Mesodermal cell (in vitro differentiated cells): ENCODE data around the gene TBC1D4.

Source experiments
- H3K27ac ChIP-seq: 2 replicates; pipeline ENCODE4 v1.7.0; 2013; ENCODE audit warnings: mild to moderate bottlenecking, low read depth, low read length, moderate library complexity; ENCODE audit not compliant: severe bottlenecking
- H3K36me3 ChIP-seq: 2 replicates; pipeline ENCODE4 v1.7.1; 2013; ENCODE audit warnings: mild to moderate bottlenecking, low read length, moderate library complexity; ENCODE audit not compliant: control insufficient read depth, insufficient read depth
- H3K4me1 ChIP-seq: one replicate; pipeline ENCODE4 v1.7.1; 2013; ENCODE audit warnings: mild to moderate bottlenecking, low read length; ENCODE audit not compliant: insufficient read depth, control insufficient read depth, poor library complexity, severe bottlenecking
- H3K4me3 ChIP-seq: 2 replicates; pipeline ENCODE4 v1.7.0; 2013; ENCODE audit warnings: low read length, control low read depth, mild to moderate bottlenecking; ENCODE audit not compliant: insufficient read depth, poor library complexity, severe bottlenecking; ENCODE audit errors: extremely low read depth
- H3K9me3 ChIP-seq: 2 replicates; pipeline ENCODE4 v1.7.1; 2013; ENCODE audit warnings: mild to moderate bottlenecking, low read length, moderate library complexity; ENCODE audit not compliant: control insufficient read depth
- WGBS, 2 experiments: methylation state at CpG; one replicate each; pipeline ENCODE4 v1.1.5; 2013; ENCODE audit warnings: missing lambda C conversion rate in 2 of 2; ENCODE audit not compliant: insufficient coverage in 2 of 2; 5-methylcytosine and 5-hydroxymethylcytosine counted together

The TBC1D4 gene

DNA sequence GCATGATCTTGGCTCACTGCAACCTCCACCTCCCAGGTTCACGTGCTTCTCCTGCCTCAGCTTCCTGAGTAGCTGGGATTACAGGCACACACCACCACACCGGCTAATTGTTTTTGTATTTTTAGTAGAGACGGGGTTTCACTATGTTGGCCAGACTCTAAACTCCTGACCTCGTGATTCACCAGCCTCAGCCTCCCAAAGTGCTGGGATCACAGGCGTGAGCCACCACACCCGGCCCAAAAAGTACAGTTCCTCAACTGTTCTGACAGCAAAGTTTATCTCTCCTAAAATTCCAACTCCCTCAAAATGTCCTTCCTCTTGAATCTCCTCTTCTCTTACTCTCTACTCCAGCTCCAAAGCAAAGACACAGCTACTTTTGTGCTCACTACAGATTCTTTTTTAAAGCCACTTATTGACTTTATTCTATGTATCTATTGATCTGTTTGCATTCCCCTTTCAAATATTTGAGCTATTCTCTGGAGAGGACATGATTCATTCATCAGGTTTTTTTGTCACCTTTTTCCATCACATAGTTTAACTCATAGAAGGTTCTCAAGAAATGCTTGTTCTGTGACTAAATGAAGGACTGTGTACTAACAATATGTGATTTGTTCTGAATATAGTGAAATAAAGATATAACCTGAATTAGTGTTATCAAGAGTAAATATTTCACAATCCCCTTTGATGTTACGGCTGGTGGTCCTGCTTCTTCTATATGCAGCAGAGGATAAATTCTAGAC, 142.2 kb downstream of the TBC1D4 start:
- Histone ChIP-seq H3K4me1 (no peaks in the 10 kb centered on the region), H3K9me3 (no peaks in the 10 kb centered on the region), H3K36me3 (peaks cover 8% of the 10 kb centered on the region), H3K4me3 (no peak overlapping the region), H3K27ac (no peak overlapping the region)
- 86 to 98% methylated on average over 5 to 6 of the region's 7 CpGs for WGBS, 2 experiments

DNA sequence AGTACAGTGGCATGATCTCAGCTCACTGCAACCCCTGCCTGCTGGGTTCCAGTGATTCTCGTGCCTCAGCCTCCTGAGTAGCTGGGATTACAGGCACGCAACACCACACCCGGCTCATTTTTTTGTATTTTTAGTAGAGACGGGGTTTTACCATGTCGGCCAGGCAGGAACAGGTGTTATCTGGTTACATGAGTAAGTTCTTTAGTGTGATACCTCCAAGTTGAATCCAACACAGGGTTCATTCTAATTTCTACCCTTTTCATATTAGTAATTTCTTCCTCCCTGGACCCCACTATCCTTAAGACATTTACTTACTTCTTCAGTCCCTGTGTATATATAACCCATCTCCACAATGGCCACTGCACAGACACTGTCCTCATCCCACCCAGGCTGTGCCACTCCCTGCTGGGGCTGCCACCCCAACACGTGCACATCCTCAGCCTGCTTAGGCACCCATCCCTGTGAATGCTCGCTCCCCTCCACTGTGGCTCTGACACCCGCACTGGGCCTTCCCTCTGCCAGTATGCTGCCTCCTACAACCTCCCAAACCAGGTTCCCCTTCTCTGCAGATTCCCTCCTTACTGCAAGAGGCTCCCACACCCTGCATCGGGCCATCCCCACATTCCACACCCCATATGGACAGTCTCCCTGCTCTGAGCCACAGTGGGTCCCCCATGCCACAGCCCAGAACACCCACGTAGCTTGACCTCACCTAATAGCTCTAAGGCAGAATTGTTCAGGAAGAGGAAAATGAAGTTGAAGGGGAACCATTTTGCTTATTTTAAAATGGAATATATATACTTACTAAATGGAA, 147.1 kb downstream of the TBC1D4 start:
- 89 to 91% methylated on average over 2 to 8 of the region's 10 CpGs for WGBS, 2 experiments
- Histone ChIP-seq H3K27ac (no peak overlapping the region), H3K4me3 (no peak overlapping the region), H3K4me1 (no peaks in the 10 kb centered on the region), H3K36me3 (peaks cover 8% of the 10 kb centered on the region), H3K9me3 (no peaks in the 10 kb centered on the region)

DNA sequence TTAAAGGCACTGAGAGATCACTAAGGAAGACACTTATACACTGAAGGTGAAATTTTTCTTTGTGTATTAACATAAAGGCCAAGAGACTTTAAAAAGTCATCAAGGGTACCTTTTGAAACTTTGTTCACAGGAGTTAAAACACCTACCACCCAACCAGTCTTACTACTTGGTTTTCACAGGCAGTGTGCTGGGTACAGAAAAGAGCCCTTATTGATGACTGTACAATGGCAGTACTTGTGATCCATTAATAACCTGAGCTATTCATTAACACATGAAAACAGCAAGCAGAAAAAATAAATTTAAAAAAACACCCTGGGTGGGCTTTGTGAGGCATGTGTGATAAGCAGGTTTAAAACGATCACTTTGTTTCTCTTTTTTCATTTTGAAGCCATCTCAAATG, 148.9 kb downstream of the TBC1D4 start:
- WGBS, 2 experiments, result no CpG with 5 or more reads among the region's 1 CpG
- no peak overlapping the region for H3K4me3 ChIP-seq
- H3K27ac ChIP-seq, result no peak overlapping the region
- H3K9me3 ChIP-seq, result no peaks in the 10 kb centered on the region
- H3K36me3 ChIP-seq, result peaks cover 8% of the 10 kb centered on the region
- peaks cover 3% of the 10 kb centered on the region for H3K4me1 ChIP-seq

DNA sequence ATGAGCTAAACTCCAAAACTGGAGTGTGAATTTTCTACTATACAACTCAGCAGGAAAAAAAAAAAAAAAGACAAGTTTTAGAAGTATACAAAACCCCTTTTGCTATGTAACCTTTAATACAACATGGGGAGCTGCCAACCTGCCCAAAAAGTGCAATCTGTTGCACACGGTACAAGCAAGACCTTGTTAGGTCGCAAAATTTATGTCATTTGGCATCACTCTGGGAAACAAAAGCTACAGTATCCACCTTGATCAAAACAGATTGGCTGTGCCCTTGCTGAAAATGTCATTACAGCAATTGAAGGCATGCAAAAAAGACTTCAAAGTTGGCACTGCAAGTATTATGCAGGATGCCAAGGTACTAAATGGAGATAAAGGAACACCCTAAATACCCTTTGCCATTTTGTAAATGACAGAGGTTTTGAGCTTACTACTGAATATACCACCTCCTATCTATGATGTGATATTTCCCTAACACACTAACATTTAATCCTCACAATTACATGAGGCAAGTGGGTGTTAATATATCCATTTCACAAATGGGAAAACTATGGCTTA, 150.1 kb downstream of the TBC1D4 start:
- Histone ChIP-seq H3K4me3 (no peak overlapping the region), H3K36me3 (peaks cover 8% of the 10 kb centered on the region), H3K9me3 (no peaks in the 10 kb centered on the region), H3K27ac (no peak overlapping the region), H3K4me1 (peaks cover 4% of the 10 kb centered on the region)
- WGBS, 2 experiments, result 94 to 100% methylated on average over 2 of the region's 2 CpGs

DNA sequence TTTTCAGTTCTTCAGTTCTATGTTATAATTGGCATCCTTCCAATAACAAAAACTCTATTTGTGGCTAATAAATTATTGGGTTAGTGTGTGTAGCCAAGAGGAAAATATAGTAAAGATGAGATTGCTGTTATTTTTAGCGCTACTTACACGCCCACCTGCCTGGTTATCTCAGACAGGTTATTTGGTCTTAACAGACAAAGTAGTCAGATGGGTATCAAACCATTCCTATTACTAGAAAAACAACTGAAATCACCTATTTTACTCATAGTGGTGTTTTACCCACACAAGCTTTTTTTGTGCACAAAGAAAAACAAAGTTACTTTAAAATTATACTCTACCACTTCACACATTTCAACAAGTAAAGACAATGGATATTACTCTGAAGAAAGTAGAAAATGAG, 151.2 kb downstream of the TBC1D4 start:
- WGBS, 2 experiments, result 100% methylated on average over 2 of the region's 2 CpGs; no CpG with 5 or more reads in 1 of the 2 experiments
- no peak overlapping the region for H3K27ac ChIP-seq
- no peak overlapping the region for H3K4me3 ChIP-seq
- H3K36me3 ChIP-seq, result peaks cover 8% of the 10 kb centered on the region
- peaks cover 10% of the 10 kb centered on the region for H3K4me1 ChIP-seq
- no peaks in the 10 kb centered on the region for H3K9me3 ChIP-seq

DNA sequence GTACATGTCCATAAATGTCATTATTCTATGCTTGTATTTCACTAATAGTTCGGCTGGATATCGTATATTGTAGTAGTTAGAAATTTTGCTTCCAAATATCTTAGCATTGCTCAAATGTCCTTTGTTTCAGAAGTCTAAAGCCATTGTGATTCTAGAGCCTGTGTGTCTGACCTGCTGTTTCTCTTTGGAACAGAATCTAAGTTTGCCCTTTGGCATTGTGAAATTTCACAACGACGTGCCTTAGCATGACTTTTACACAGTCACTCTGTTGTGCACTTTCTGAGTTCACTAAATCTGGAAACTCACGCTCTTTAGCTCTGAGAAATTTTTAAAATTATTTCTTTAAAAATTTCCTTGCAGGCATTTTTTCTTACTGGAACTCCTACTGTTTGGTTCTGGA, 152.2 kb downstream of the TBC1D4 start:
- Histone ChIP-seq H3K4me3 (no peak overlapping the region), H3K27ac (no peak overlapping the region), H3K9me3 (no peaks in the 10 kb centered on the region), H3K4me1 (peaks cover 10% of the 10 kb centered on the region), H3K36me3 (no peaks in the 10 kb centered on the region)
- WGBS, 2 experiments, result 80 to 87% methylated on average over 3 of the region's 5 CpGs

DNA sequence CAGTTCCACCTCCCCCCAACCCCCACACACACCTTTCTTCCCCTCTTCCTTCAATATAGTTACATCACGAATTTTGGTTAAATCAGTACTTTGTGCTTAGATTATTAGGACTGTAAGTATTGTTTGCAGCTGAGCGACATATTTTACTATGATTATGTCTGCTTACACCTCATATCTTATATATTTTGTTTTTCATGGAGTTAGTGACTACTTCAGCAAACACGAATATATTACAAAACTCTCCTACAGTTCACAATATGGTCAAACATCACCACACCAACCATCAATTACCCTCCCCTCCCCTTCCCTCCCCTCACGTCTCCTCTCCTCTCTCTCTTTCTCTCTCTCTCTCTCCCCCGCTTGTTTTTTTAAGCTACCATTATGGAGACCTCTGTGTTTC, 152.9 kb downstream of the TBC1D4 start:
- H3K36me3 ChIP-seq, result no peaks in the 10 kb centered on the region
- H3K27ac ChIP-seq, result no peak overlapping the region
- H3K4me1 ChIP-seq, result peaks cover 10% of the 10 kb centered on the region
- no peaks in the 10 kb centered on the region for H3K9me3 ChIP-seq
- WGBS, 2 experiments, result 85 to 95% methylated on average over 3 of the region's 5 CpGs
- H3K4me3 ChIP-seq, result no peak overlapping the region

DNA sequence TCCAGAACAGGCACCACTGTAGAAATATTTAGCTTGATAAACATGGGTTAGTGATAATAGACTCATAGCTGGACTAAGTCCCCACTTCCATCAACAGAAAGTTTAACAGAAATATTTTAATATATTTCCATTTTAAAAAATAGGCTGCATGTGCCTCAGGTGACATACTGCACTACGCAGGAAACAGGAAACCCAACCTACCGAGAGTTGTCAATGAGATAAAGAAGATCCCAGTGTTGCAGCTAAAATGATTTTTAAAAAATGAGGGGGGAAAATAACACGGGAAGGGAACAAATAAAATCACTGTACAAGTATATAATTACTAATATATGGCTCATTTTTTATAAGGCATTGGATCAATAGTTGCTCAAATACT, 154.8 kb downstream of the TBC1D4 start:
- Histone ChIP-seq H3K36me3 (no peaks in the 10 kb centered on the region), H3K27ac (no peak overlapping the region), H3K4me3 (no peak overlapping the region), H3K4me1 (peaks cover 10% of the 10 kb centered on the region), H3K9me3 (no peaks in the 10 kb centered on the region)
- no CpG with 5 or more reads among the region's 3 CpGs for WGBS, 2 experiments

DNA sequence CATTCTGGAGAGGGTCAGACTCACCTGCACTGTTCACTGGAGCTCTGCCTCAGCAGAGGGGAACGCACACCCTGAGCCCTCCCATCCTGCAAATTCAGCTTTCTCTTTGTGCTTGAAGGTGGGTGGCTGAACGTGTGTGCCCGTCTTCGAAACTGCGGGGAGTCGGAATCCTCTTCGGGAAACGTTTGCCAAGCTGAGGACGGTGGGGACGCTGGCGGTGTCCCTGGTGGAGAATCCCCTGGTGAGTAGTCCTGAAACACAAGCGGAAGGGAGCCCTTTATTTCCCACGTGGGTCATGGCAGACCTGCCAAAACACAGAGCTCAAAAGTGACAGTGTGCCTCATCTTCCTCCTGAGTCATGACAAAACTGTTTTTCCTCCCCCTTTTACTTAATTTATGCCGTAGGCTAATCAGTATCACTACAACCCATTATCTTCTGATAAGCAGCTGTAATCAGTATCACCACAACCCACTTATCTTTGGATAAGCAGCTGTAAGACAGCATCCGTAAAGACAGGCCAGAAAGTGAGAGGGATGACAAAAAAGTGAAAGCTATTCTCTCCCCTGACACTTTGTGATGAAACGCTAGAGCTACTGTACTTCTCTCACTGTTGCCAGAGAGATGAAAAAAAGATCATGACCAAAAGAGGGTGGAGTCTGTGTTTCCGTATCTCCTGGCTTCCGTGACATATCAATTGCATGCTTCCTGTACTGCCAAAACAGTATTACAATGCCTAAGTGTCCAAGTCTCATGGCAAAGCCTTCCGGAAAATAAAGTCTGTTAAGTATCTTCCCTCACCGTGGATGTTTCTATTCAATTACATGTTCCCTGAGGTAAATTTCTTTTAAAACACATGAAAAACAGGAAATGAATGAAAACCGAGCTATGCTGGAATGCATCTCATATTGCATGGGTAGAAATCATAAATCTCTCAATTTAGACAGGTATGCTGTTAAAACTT, 155.5 kb downstream of the TBC1D4 start:
- 74 to 79% methylated on average over 15 to 19 of the region's 21 CpGs for WGBS, 2 experiments
- peak overlapping the region; percentile 23 for H3K27ac ChIP-seq
- H3K9me3 ChIP-seq, result no peaks in the 10 kb centered on the region
- H3K36me3 ChIP-seq, result no peaks in the 10 kb centered on the region
- H3K4me1 ChIP-seq, result peaks cover 10% of the 10 kb centered on the region
- peak overlapping the region; percentile 7 for H3K4me3 ChIP-seq

DNA sequence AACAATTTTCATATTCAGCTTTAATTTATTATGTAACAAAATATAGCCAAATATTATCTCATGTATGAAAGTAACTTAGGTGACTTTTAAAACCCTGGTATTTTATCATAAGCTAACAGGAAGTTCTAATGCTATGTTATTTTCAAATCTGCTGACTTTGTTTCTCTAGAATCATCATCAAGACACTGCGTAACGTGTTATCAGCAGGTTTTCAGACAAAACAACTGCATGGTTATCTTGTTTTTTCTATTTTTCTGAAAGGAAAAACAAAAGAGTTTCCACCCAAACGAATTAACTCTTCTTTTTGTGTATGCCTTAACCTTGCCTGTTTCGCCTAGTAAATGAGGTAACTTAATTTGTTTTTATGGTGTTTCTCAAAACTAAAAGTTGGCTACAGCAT, 156.3 kb downstream of the TBC1D4 start:
- H3K4me3 ChIP-seq, result peak overlapping the region; percentile 7
- H3K36me3 ChIP-seq, result no peaks in the 10 kb centered on the region
- H3K4me1 ChIP-seq, result peaks cover 10% of the 10 kb centered on the region
- H3K27ac ChIP-seq, result no peak overlapping the region
- H3K9me3 ChIP-seq, result no peaks in the 10 kb centered on the region
- WGBS, 2 experiments, result 40% methylated on average over 2 of the region's 4 CpGs; no CpG with 5 or more reads in 1 of the 2 experiments
